ENCODE data around the gene ANK3. TPM values are rescaled to one million over a fixed set of nuclear protein-coding genes. Genes with fewer than 3 reads are reported as not detected.
A peak's percentile ranks its signal among the peaks of the same experiment; 100 is the strongest.

The ANK3 gene
- total and polyA plus RNA-seq, 2 experiments from 2014 or later = 46.5 to 85.2 TPM

GRCh38 chr10:60362461-60362860 lies 27.2 kb downstream of the ANK3 start:
- Histone ChIP-seq H2AFZ (no peak overlapping the region), H3K36me3 (ENCODE audit: insufficient read depth) (no peaks in the 10 kb centered on the region), H3K27me3 (ENCODE audit: insufficient read depth) (no peaks in the 10 kb centered on the region), H3K4me2 (no peak overlapping the region), H3F3A (replicated peaks; ENCODE audit: low read depth) (no peaks in the 10 kb centered on the region), H3K9me2 (ENCODE audit: insufficient read depth) (no peaks in the 10 kb centered on the region), H3K4me3 (no peak overlapping the region), H3K79me2 (replicated peaks; ENCODE audit: insufficient read depth) (no peaks in the 10 kb centered on the region), H4K20me1 (replicated peaks; ENCODE audit: insufficient read depth) (no peaks in the 10 kb centered on the region), H3K27ac (ENCODE audit: low read depth) (no peak overlapping the region), H3K4me1 (ENCODE audit: insufficient read depth) (peaks cover 2% of the 10 kb centered on the region; the same call in 1 of the 2 replicates)
- ATAC-seq (peak; percentile 73), DNase-seq (ENCODE audit: low spot score) (peak; percentile 55)
- no peak overlapping the region for H3K27ac Mint-ChIP-seq
- TF ChIP-seq ETS1 (IDR thresholded peaks at IDR 0.05) (no peak), CREB1 (CRISPR knock-in tag; IDR thresholded peaks at IDR 0.05; ENCODE audit: low read depth) (no peak), CTCF (conservative IDR thresholded peaks at IDR 0.05; ENCODE audit: low read depth in 2 of 2) (no peak), EZH2 (IDR thresholded peaks at IDR 0.05; ENCODE audit: low read depth, unreplicated experiment) (no peak), STAT1 (IDR thresholded peaks at IDR 0.05; ENCODE audit: unreplicated experiment) (no peak), EZH2phosphoT487 (IDR thresholded peaks at IDR 0.05; ENCODE audit: unreplicated experiment) (no peak), NANOG (IDR thresholded peaks at IDR 0.05; ENCODE audit: borderline replicate concordance) (no peak), ZNF331 (CRISPR knock-in tag; IDR thresholded peaks at IDR 0.05; ENCODE audit: low read depth) (no peak), ZNF462 (CRISPR knock-in tag; IDR thresholded peaks at IDR 0.05) (no peak), POLR2AphosphoS5 (IDR thresholded peaks at IDR 0.05; ENCODE audit: low read depth) (no peak), ZNF114 (CRISPR knock-in tag; IDR thresholded peaks at IDR 0.05) (no peak), REST (IDR thresholded peaks at IDR 0.05; ENCODE audit: unreplicated experiment) (no peak), JUNB (IDR thresholded peaks at IDR 0.05; ENCODE audit: unreplicated experiment) (no peak)
- H3K4me1 Mint-ChIP-seq = peaks cover 15% of the 10 kb centered on the region
- H3K4me3 Mint-ChIP-seq = no peak overlapping the region
- H3K27me3 Mint-ChIP-seq (ENCODE audit: insufficient read depth, low read depth, poor library complexity) = no peaks in the 10 kb centered on the region
- H3K9me3 Mint-ChIP-seq = no peaks in the 10 kb centered on the region
- no peaks in the 10 kb centered on the region for H3K36me3 Mint-ChIP-seq (ENCODE audit: low read depth)

Measured in GM23338 (cell line).